Subcutaneous abdominal adipose tissue (tissue), 5 donors: ENCODE measurements around the gene CACNG7.
"Not testable (repeated sequence)": the region's sequence is repeated elsewhere in the genome, so short reads cannot be mapped to it uniquely, and the experiment has no call there.

Source experiments
- H3K27ac ChIP-seq: one replicate; pipeline ENCODE4 v1.7.0; 2013; ENCODE audit warnings: low read depth, mild to moderate bottlenecking, inconsistent platforms, low read length, moderate library complexity
- H3K27me3 ChIP-seq, 5 donors: one replicate each; pipeline ENCODE4 v1.7.0; 2013; ENCODE audit warnings: low read length in 5 of 5, inconsistent platforms in 1 of 5; ENCODE audit not compliant: control insufficient read depth in 5 of 5, insufficient read depth in 4 of 5
- H3K36me3 ChIP-seq, 5 donors: one replicate each; pipeline ENCODE4 v1.7.0; 2013; ENCODE audit warnings: low read length in 5 of 5; ENCODE audit not compliant: control insufficient read depth in 5 of 5, insufficient read depth in 5 of 5
- H3K4me1 ChIP-seq, 5 donors: one replicate each; pipeline ENCODE4 v1.7.0; 2013; ENCODE audit warnings: low read length in 5 of 5, mild to moderate bottlenecking in 3 of 5, moderate library complexity in 1 of 5; ENCODE audit not compliant: control insufficient read depth in 5 of 5, insufficient read depth in 5 of 5
- H3K4me3 ChIP-seq, 5 donors: one replicate each; pipeline ENCODE4 v1.7.0; 2013; ENCODE audit warnings: low read length in 5 of 5, low read depth in 1 of 5
- H3K9ac ChIP-seq, 5 donors: one replicate each; pipeline ENCODE4 v1.7.0; 2013; ENCODE audit warnings: low read length in 5 of 5, mild to moderate bottlenecking in 4 of 5, moderate library complexity in 3 of 5
- H3K9me3 ChIP-seq, 5 donors: one replicate each; pipeline ENCODE4 v1.7.0; 2013; ENCODE audit warnings: low read length in 5 of 5; ENCODE audit not compliant: control insufficient read depth in 5 of 5
- donor health status: healthy.
- donor health status: healthy.
- donor health status: healthy.
- donor health status: healthy.
- donor health status: healthy.

The CACNG7 gene

DNA sequence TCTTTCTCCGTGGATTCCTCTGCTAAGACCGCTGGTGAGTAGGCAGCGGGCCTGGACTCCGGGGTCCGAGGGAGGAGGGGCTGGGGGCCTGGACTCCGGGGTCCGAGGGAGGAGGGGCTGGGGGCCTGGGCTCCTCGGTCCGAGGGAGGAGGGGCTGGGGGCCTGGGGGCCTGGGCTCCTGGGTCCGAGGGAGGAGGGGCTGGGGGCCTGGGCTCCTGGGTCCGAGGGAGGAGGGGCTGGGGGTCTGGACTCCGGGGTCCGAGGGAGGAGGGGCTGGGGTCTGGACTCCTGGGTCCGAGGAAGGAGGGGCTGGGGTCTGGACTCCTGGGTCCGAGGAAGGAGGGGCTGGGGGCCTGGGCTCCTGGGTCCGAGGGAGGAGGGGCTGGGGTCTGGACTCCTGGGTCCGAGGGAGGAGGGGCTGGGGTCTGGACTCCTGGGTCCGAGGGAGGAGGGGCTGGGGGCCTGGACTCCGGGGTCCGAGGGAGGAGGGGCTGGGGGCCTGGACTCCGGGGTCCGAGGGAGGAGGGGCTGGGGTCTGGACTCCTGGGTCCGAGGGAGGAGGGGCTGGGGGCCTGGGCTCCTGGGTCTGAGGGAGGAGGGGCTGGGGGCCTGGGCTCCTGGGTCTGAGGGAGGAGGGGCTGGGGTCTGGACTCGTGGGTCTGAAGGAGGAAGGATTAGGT, 39.1 kb upstream of the CACNG7 start:
- H3K4me1 ChIP-seq, result peaks cover 2 to 61% (median 53%) of the 10 kb centered on the region in 5 donors
- peak overlapping the region; percentile 85 to 100 (median 99) for H3K4me3 ChIP-seq
- not testable (repeated sequence) for H3K9me3 ChIP-seq, H3K27me3 ChIP-seq
- peaks cover 3 to 44% (median 22%) of the 10 kb centered on the region in 5 donors for H3K36me3 ChIP-seq
- peak overlapping the region in 4 of 5 donors; percentile 20 to 99 (median 76) for H3K9ac ChIP-seq
- peak overlapping the region; percentile 89 for H3K27ac ChIP-seq

DNA sequence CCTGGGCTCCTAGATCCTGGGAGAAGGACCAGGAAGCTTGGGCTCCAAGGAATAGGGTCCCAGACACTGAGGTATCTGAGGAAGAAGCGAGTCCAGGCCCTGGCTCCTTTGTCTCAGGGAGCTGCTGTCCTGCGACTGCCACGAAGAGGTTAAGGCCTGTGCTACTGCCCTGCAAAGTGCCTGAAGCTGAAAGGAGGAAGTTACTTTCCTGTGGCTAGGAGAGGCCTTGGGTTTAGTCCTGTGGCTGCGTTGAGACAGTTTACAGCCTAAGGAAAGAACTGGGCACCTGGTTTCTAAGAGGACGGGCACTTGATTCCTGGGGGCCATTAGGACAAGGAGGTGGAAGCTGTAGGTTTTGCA, 38.6 kb upstream of the CACNG7 start:
- H3K4me1 ChIP-seq, result peaks cover 2 to 62% (median 54%) of the 10 kb centered on the region in 5 donors
- peaks cover 3 to 45% (median 23%) of the 10 kb centered on the region in 5 donors for H3K36me3 ChIP-seq
- peak overlapping the region in 1 of 5 donors; percentile 62 for H3K9ac ChIP-seq
- H3K27me3 ChIP-seq, result no peaks in the 10 kb centered on the region
- H3K9me3 ChIP-seq, result no peaks in the 10 kb centered on the region
- no peak overlapping the region for H3K27ac ChIP-seq
- H3K4me3 ChIP-seq, result peak overlapping the region; percentile 11 to 71 (median 54)

DNA sequence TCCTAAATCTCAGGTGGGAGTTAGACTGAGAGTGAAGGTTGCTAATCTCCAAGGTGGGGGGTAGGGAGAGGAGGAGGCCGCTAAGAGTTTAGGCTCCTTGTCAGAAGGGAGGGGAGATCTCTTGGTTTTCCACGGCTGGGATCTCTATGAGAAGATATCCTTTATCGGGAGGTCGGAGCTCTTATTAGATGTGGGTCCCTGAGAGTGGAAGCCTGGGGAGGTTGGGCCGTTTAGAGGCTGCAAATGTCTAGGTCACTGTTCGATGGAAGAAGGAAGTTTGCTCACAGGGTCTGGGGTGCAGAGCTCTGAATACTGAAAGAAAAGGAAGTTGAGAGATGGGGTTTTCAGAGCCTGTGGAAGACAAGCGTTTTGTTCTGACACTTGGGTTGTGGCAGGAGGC, 37.6 kb upstream of the CACNG7 start:
- Histone ChIP-seq H3K27ac (no peak overlapping the region), H3K4me1 (peaks cover 2 to 55% (median 44%) of the 10 kb centered on the region in 5 donors)

DNA sequence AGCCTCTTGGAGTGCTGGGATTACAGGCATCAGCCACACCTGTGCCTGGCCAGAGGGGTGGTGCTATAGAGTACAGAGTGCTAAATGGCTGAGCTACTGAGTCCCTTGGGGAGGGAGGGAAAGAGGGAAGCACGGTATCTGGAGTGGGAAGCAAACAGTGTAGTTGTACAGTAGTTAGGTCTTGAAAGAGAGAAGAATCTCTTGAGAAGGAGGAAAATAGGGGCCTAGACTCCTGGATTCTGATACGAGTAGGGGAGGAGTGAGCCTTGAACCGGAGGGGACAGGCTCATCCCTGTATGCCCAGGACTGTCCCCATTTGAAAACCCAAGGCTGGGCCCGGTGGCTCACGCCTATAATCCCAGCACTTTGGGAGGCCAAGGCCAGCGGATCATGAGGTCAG, 36.3 kb upstream of the CACNG7 start:
- H3K4me1 ChIP-seq, result peaks cover 2 to 45% (median 37%) of the 10 kb centered on the region in 5 donors
- no peak overlapping the region for H3K27ac ChIP-seq
- no peaks in the 10 kb centered on the region for H3K9me3 ChIP-seq
- H3K4me3 ChIP-seq, result no peak overlapping the region
- no peaks in the 10 kb centered on the region for H3K27me3 ChIP-seq
- peaks cover 3 to 51% (median 30%) of the 10 kb centered on the region in 5 donors for H3K36me3 ChIP-seq
- H3K9ac ChIP-seq, result no peak overlapping the region

More for the DNA sequence above, 37.6 kb upstream of the CACNG7 start:
- Histone ChIP-seq H3K4me3 (peak overlapping the region in 4 of 5 donors; percentile 27 to 71 (median 44)), H3K27me3 (no peaks in the 10 kb centered on the region), H3K36me3 (peaks cover 3 to 51% (median 27%) of the 10 kb centered on the region in 5 donors), H3K9ac (no peak overlapping the region), H3K9me3 (no peaks in the 10 kb centered on the region)

DNA sequence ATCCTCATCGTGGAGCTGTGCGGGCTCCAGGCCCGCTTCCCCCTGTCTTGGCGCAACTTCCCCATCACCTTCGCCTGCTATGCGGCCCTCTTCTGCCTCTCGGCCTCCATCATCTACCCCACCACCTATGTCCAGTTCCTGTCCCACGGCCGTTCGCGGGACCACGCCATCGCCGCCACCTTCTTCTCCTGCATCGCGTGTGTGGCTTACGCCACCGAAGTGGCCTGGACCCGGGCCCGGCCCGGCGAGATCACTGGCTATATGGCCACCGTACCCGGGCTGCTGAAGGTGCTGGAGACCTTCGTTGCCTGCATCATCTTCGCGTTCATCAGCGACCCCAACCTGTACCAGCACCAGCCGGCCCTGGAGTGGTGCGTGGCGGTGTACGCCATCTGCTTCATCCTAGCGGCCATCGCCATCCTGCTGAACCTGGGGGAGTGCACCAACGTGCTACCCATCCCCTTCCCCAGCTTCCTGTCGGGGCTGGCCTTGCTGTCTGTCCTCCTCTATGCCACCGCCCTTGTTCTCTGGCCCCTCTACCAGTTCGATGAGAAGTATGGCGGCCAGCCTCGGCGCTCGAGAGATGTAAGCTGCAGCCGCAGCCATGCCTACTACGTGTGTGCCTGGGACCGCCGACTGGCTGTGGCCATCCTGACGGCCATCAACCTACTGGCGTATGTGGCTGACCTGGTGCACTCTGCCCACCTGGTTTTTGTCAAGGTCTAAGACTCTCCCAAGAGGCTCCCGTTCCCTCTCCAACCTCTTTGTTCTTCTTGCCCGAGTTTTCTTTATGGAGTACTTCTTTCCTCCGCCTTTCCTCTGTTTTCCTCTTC, 35.1 kb upstream of the CACNG7 start:
- Histone ChIP-seq H3K9me3 (no peaks in the 10 kb centered on the region), H3K4me1 (peaks cover 2 to 42% (median 39%) of the 10 kb centered on the region in 5 donors), H3K4me3 (peak overlapping the region in 1 of 5 donors; percentile 33), H3K9ac (no peak overlapping the region), H3K27me3 (no peaks in the 10 kb centered on the region), H3K36me3 (peaks cover 3 to 51% (median 30%) of the 10 kb centered on the region in 5 donors), H3K27ac (no peak overlapping the region)

DNA sequence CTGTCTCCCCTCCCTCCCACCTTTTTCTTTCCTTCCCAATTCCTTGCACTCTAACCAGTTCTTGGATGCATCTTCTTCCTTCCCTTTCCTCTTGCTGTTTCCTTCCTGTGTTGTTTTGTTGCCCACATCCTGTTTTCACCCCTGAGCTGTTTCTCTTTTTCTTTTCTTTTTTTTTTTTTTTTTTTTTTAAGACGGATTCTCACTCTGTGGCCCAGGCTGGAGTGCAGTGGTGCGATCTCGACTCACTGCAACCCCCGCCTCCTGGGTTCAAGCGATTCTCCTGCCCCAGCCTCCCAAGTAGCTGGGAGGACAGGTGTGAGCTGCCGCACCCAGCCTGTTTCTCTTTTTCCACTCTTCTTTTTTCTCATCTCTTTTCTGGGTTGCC, 34.5 kb upstream of the CACNG7 start:
- no peak overlapping the region for H3K27ac ChIP-seq
- H3K27me3 ChIP-seq, result no peaks in the 10 kb centered on the region
- no peaks in the 10 kb centered on the region for H3K9me3 ChIP-seq
- peaks cover 2 to 47% (median 42%) of the 10 kb centered on the region in 5 donors for H3K4me1 ChIP-seq
- no peak overlapping the region for H3K9ac ChIP-seq
- H3K4me3 ChIP-seq, result no peak overlapping the region
- H3K36me3 ChIP-seq, result peaks cover 3 to 51% (median 30%) of the 10 kb centered on the region in 5 donors

DNA sequence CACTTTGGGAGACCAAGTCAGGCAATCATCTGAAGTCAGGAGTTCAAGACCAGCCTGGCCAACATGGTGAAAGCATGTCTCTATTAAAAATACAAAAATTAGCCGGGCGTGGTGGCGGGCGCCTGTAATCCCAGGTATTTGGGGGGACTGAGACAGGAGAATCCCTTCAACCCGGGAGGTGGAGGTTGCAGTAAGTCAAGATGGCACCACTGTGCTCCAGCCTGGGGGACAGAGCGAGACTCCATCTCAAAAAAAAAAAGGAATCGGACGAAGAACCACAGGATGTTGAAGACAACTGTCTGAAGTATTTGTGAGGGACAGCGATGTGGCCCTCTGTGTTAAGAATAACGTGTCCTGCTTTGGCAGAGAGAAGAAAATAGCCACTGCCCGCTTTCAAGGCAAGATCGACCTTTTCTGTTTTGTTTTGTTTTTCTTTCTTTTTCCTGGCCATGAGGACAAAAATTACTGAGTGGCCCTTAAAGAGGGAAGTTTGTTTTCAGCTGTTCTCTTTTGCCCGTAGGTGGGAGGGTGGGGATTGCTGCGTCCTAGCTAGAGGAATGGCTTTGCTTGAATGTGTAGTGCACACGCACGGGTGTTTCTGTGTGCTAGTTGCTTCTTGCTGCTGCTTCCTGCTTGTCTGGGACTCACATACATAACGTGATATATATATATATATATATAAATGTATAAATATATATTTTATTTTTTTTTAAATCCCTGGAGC, 33.3 kb upstream of the CACNG7 start:
- H3K4me1 ChIP-seq, result peaks cover 2 to 45% (median 40%) of the 10 kb centered on the region in 5 donors
- no peaks in the 10 kb centered on the region for H3K9me3 ChIP-seq
- H3K9ac ChIP-seq, result no peak overlapping the region
- peaks cover 3 to 46% (median 30%) of the 10 kb centered on the region in 5 donors for H3K36me3 ChIP-seq
- no peak overlapping the region for H3K4me3 ChIP-seq
- H3K27ac ChIP-seq, result no peak overlapping the region
- H3K27me3 ChIP-seq, result peaks cover 0 to 4% (median 0%) of the 10 kb centered on the region in 5 donors

DNA sequence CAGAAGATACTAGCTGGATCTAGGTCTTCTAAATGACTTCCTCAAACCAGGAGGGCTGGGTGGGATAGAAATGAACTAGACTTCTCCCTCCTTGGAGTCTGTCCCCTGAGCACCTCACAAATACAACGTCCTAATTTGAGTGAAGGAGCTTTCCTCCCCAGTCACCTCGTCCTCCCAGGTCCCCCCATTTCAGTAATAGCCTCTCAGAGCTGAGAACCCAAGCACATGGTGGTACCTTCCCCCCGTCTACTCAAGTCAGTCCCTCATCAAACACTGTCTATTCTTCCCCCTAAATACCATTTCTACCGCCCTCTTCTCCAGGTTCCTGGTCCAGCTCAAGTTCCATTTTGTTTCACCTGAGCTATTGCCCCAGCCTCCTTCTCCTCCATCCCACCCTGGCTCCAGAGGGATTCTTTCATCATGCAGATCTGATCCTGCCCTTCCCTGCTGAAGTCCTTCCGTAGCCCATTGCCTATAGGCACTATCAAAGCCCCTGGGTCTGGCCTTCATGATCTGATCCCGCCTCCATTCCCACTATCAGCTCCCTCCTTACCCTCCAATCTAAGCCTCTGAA, 32.3 kb upstream of the CACNG7 start:
- no peak overlapping the region for H3K27ac ChIP-seq
- peaks cover 3 to 38% (median 30%) of the 10 kb centered on the region in 5 donors for H3K36me3 ChIP-seq
- peaks cover 4 to 45% (median 41%) of the 10 kb centered on the region in 5 donors for H3K4me1 ChIP-seq
- no peak overlapping the region for H3K4me3 ChIP-seq
- H3K9me3 ChIP-seq, result no peaks in the 10 kb centered on the region
- peaks cover 0 to 14% (median 2%) of the 10 kb centered on the region in 5 donors for H3K27me3 ChIP-seq
- H3K9ac ChIP-seq, result no peak overlapping the region

DNA sequence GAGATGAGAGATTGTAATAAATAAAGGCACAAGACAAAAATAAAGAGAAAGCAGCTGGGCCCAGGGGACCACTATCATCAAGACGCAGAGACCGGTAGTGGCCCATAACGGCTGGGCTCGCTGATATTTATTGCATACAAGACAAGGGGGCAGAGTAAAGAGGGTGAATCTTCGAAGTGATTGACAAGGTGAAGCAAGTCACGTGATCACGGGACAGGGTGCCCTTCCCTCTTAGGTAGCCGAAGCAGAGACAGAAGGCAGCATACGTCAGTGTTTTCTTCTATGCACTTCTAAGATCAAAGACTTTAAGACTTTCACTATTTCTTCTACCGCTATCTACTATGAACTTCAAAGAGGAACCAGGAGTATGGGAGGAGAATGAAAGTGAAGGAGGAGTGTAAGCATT, 31.7 kb upstream of the CACNG7 start:
- H3K4me1 ChIP-seq, result peaks cover 4 to 51% (median 45%) of the 10 kb centered on the region in 5 donors
- H3K4me3 ChIP-seq, result no peak overlapping the region
- H3K9me3 ChIP-seq, result no peaks in the 10 kb centered on the region
- H3K27ac ChIP-seq, result no peak overlapping the region
- H3K9ac ChIP-seq, result no peak overlapping the region
- H3K36me3 ChIP-seq, result peaks cover 3 to 33% (median 30%) of the 10 kb centered on the region in 5 donors
- peaks cover 3 to 20% (median 7%) of the 10 kb centered on the region in 5 donors for H3K27me3 ChIP-seq
